Measurements from ENCODE around the gene CACNA1C.

Gene CACNA1C

DNA sequence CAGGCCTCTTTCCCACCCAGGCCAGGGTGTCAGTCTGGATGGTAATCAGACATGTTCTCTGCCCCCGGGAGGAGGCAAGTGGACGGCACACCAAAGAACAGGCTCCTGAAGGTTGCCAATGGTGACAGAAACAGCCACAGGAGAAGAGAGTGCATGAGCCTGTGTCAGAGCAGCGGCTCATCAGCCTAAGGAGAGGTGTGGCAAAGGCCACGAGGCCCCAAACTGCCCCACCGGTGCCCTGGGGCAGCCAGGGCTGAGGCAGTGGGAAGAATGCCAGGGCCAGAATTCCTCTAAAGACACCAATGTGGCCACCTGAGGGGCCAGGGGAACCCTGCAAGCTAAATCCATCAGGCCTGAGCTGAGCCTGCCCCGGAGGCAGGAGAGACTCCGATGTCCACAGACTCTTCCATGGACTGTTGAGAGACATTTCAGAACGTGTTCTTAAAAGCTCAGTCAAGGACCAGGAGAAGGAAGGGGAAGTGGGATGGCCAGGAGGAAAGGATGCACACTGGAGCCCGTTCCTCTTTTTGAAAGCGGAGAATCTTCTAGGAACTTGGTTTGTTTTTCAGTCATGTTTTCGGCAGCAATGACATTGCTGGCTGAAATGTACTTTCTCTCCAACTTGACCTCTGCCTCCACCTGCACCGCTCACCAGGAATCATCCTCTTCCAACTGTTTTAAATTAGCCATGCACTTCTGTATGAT is 565.7 kb downstream of the CACNA1C start:
- DNase-seq = no peak

DNA sequence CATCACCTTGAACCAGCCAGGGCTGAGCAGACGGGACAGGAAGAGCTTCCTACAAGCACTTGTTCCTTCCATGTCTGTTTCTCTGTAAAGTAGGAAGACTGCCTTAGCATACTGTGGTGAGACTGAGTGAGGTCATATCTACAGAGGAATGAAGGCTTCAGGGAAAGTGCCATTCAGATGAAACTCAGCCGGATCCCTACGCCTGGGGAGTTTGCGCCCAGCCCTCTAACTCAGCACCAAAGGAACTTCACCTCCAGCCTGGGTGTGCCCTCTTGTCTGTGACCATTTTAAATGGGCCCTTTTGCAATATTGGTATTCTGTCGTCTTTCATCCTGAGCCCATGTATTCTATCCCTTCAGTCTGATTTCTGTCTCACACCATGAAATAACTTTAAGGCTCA is 566.3 kb downstream of the CACNA1C start:
- no peak for DNase-seq

DNA sequence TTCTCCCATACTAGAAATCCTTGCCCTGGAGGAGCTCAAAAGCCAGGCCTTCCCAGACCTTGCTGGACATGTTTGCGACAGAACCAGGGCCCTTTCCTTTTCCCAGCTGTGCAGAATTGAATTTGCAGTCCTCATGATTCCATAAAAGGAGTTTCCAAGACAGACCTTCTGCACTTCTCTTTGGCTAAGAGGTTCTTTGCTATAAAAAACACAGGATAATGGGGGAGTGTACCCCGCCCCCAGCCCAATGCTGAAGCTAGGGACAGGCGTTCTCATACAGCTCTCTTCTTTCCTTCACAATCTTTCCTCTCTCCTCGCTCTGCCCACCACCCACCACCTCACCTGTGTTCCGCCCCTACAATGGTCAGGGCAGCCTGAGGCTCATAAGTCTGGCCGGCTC is 569.7 kb downstream of the CACNA1C start:
- no peak for DNase-seq

DNA sequence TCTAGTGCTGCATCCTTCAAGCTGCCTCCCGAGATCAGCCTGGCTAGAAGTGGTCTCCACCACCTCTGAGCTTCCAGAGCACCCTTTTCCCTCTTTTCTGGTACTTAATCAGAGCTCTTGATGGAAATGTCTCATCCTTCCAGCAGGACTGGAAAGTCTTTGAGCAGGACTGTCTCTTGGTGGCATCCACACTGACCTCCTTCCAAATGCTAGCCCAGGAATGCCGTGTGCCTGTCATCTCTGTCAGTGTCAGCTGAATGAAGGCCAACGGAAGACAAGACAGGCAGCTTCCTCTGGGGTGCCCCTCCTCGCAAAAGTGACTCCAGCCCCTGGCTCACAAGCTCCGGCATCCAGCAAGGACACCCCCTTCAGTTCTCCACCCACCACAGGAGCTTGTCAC is 570.7 kb downstream of the CACNA1C start:
- DNase-seq = no peak

DNA sequence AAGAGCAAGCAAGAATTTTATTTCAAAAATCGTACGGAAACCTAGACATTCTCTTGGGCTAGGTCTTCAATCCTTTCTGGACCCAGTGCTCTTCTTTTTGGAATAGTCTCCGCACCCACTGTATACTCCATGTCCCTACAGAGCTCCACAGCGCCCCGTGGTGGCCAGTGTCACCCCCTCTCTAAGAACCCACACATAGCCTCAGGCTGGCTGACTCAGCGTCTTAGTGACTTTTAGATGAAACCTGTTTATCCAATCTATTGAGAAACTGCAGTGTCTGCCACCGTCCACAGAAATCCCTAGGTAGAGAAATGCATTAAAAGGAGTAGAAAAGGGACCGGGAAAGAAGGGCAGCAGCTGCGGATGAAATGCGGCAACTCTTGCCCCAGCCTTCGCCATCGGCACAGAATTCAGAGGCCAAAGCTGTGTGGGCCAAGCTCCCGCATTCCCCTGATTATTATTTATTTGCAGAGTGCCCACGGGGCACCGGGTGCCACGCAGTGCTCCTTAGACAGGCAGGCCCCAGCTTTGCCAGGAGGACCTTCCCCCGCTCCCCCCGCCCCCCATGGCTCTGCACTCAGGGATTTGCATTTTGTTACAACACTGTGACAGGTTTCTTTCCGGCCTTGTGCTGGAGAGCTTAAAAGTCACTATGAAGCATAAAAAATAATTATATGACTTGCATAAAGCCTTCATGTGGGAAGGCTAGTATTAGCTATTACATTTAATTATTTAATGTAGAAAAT is 571.9 kb downstream of the CACNA1C start:
- no peak for DNase-seq

DNA sequence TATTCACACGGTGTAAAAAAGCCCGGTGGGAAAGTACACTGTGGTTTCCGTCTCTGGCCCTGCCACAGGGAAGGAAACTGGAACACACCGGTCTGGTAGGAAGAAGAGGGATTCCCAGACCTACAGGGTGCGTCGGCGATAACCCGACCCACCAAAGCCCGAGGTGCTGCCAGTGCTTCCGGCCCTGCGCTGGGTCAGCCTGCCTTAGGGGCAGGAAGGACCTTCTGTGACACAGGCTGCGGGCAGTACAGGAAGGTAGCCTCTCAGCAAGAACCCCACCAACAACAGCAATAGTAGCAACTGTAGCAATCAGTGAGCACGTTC is 572.5 kb downstream of the CACNA1C start:
- DNase-seq = no peak

DNA sequence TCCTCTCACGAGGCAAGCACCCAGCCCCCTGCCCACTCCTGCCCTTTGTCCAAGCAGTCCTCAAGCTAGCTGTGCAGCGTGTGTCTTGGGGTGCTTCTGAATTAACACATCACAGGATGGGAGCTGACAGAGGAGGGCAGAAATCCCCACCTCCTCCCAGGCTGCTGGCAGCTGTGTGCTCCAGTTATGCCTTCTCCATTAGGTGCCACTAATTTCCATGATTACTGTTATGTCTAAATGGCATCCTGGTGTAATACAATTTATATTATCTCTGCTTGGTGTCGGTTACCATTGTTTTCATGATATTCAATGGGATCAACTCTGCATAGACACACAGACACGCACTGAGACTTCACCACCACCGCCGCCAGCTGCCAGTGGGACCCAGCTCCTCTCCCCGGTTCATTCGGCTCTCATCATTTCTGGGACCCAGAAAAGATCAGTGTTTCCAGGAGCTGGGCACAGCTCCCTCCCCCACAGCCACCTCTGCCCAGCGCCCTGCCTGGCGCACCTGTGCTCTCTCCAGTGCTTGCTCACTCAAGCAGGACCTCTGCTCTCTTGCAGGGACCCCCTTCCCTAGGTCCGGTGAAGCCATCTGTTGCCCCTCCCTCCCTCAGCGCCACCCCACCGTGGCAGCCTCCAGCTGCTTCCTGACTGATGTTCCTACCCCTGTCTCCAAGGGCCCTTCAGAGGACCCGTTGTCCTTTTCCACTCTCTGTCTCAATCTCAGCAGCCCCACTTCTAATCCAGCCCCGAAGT is 574.5 kb downstream of the CACNA1C start:
- no peak for DNase-seq

DNA sequence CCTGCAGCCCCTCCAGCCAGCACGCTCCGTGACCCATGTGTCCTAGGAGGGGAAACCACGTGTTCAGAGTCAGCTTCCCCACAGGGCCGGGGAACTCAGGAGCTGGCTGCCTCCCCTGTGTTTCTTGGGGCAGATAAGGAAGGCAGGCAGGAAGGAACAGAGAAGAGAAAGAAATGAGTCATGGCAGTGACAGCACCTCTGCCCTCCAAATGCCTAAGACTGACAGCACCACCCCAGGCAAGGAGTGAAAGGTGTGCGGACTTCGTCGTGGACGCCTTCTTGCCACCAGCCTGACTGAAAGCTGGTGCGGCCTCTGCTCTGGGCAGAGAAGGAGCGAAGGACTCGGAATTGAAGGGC is 575.0 kb downstream of the CACNA1C start:
- no peak for DNase-seq

DNA sequence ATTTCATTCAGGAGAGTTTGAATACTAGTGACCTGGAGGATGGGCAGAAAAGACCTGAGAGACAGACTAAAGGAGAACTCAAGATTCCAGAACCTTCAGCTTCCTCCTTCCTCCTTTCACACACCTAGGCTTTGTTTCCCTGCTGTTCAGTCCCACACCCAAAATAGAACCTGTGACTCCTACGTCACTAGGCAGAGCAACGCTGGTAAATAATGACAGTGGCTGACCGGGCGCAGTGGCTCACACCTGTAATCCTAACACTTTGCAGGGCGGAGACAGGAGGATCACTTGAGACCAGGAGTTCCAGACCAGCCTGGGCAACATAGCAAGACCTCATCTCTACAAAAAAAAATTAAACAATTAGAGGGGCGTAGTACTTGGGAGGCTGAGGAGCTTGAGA is 575.6 kb downstream of the CACNA1C start:
- DNase-seq = no peak

DNA sequence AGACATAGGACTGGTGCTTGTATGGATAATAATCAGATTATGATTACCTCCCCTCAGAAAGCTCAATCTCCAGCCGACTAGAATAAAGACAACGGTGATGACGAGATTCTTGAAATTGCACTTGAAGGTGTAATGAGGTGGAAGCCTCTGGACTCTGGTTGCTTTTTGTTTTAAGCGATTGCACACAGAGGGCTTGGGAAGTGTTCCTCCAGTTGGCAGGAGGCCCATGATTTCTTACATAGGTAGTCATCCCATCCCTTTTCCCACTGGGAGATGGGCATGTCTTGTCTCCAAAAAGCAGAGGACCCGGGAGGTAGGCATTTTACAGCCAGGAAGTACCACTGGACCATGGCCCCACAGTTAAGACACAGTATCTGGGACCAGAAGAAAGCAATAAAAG is 576.3 kb downstream of the CACNA1C start:
- no peak for DNase-seq

DNA sequence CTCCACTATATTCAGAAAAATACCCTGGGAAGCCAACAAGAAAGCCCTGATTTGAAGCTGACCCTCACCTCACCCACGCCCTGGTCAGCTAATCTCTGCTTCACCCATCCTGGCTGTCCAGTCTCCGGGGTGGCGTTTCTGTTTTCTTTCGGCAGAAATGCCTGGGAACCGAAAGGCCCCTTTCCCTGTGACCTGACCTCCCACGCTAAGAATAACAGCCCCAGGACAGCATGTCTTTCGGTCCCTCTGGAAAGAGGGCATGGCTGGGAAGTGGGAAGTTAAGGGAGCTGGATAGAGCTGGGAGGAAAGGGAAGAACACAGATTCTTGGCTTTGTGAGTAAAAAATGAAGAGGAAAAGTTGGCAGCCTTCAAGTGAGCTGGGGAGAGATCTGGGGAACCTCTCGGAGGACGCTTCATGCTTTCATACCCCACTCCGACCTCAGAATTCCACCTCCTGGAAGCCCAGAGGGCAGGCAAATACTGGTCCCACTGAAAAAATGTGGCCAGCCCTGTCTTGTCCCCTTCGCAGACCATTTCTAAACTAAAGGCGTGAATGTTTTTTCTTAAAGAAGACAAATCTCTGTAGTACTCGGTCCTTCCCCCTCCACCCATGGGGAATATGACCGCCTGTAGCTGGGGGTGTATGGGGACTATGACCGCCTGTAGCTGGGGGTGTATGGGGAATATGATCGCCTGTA is 579.0 kb downstream of the CACNA1C start:
- no peak for DNase-seq

DNA sequence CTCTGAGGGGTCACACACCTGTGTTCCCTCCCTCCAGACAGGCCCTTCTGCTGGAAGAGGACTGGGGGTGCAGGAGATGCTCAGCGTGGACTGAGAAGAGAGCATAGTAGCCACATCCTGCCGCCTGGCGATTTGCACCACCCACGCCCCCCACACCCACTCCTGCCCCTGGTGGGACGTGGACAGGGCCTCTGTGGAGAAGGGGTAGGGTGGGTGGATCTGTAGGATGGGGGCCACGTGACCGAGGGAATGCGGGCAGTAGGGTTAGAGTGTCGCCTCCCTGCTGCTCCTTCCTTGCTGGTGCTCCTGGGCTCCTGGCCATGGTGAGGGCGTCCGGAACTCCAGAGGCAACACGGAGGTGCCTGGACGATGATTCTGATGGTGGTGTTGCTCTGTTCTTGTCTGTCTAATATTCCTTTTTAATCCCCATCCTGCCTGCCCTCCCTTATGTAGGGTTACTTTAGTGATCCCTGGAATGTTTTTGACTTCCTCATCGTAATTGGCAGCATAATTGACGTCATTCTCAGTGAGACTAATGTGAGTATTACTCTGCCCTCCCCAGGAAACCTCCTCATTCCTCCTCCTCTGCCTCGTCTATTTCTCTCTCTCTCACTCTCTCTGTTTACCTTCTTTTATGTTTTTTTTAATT is 580.5 kb downstream of the CACNA1C start:
- no peak for DNase-seq

DNA sequence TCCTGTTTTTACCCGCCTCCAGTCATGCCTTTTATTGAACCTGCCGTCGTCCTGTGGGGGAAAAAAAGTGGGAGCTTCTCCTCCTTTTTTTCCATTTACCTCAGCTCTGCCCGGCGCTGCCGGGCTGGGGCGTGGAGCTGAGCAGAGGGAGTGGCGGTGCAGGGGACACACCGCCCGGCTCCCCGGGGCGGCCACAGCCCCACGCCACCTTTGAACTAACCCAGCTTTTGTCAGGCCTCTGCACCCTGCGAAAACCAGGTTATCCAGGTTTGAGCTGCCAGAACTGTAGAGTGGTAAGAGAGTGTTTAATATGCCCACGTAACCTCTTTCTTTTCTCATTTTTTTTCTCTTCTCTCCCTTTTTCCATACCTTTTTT is 581.0 kb downstream of the CACNA1C start:
- no peak for DNase-seq

DNA sequence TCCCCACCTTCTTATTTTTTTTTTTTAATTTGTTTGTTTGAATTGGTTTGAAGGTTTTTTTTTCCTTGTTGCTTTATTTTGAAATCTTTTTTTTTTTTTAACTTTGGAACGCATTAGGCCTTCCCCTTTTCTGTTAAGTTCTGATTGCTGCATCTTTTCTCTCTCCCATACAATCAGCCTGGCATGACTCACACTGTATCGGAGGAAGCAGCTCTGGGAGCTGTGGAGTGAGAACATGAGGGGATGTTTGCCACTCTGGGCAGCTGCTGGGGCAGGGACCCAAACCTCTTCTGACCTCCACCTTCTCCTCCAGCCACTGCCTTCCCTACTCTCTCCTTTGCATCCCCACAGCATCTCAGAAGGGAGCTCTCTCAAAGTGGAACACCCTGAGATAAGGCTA is 581.7 kb downstream of the CACNA1C start:
- no peak for DNase-seq

DNA sequence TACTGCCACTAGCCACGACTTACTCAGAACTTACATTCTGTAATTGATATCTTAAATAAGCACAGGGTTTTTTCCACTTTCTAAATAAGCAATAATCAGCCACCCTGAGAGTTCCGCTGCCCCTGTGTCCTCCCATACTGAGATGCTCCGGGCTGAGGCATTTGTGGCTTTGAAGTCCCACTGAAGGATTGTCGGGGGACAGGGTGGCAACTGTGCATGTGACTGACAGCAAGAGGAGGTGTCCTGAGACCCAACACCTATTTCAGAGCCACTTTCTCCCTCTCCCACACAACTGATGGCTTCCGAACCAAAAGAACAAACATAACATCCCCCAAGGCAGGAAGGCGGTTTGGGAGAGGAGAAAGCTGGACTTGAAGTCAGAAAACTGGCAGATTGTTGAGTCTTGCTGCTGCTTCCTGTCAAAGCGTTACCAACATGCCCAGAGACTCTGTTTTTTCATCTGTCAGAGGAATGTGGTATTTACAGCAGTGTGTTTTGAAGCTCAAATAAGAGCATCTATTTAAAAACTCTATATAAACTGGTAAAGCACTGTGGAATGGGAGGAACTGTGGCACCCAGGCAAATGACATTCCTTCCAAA is 584.1 kb downstream of the CACNA1C start:
- DNase-seq = no peak

DNA sequence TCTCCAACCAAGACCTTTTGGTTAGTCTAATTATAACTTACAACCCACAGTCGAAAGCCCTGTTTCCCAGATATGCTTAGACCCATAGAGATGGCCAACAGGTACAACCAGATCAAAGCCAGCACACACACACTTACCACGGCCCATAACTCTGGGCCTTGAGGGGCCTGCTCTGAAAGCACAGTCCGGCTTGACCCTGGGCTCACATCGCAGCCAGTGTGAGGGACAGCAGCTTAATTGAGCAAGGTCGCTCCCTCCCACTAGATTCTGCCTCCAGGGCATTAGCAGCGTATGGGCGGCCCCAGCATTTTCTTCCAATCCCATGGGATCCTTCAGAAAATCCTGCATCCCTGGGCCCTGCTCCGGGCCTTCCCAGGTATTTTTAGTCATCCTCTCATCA is 584.6 kb downstream of the CACNA1C start:
- no peak for DNase-seq

DNA sequence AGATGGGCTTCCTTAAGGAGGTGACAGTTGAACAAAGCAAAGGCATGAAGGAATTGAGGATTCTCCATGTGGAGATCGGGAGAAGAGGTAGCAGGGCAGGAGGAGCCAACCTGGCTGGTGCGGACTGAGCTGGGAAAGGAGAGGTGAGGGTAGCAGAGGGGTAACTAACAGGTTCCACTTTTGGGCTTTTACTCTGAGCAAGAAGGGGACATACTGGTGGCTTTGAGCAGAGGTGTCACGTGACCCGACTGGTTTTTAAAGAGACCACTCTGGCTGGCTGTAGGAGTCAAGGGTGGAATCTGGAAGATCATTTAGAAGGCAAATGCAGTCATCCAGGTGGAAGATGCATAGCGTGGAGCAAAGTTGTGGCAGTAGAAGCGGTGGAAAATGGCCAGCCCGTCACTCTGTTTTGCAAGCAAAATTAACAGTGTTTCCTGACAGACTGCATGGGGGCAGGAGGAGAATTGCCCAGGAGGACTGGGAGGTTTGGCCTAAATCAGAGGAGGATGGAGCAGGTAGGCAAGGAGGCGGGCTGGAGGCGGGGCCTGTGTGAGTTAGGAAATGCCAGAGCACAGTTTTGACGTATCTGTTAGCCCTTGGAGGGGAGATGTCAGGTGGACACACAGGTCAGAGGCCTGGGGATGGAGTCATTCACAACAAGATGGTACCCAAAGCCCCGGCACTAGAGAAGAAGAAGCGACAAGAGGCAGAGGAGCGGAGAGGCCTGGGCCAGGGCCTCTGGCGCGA is 585.7 kb downstream of the CACNA1C start:
- DNase-seq = no peak

DNA sequence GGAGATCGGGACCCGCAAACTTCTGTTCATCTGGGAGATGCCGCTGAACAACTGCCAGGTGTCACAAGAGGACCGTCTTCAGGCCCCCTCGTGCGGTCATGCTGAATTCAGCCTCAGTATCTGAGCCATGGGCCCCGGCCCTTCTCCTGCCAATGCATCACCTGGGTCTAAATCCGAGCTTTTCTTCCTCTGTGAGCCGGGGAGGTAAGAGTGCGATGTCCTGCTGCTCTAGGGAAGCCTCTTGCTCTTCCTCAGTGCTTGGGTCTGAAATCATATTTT is 586.2 kb downstream of the CACNA1C start:
- no peak for DNase-seq

DNA sequence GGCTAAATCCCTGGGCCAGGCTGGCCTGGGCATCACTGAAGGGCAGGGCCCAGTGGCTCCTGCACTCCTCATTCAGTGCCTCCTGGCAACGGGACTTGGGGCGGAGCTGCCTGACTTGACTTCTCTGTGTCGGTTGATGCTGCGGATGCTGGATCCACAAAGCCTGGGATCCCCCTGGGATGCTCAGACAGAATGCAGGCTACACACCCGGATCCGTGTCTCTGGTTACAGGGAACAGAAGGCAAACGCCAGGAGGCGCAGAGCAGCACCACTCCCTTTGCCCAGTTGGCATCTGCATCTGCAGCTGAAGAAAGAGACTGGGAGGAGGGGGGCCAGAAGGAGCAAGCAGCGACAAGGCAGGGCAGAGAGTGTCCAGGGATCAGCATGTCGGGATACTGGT is 587.5 kb downstream of the CACNA1C start:
- DNase-seq = no peak

DNA sequence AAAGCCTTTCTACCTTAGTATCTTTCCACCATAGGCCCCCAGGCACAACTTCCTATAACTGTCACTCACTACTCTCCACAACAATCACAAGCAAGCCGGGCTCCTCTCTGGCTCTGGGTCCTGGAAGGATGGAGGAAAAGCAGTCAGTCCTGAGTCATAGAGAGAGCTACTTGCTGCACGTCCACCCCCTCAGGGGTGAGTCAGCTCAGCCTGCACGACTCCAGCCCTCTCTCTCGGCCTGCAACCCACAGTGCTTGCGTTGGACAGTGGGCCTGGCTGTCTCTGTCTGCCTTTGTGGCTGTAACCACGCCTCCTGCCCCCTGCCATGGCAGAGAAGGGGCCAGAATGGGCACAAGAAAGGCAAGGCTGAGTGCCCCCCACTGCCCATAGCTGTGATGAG is 587.9 kb downstream of the CACNA1C start:
- no peak for DNase-seq

DNA sequence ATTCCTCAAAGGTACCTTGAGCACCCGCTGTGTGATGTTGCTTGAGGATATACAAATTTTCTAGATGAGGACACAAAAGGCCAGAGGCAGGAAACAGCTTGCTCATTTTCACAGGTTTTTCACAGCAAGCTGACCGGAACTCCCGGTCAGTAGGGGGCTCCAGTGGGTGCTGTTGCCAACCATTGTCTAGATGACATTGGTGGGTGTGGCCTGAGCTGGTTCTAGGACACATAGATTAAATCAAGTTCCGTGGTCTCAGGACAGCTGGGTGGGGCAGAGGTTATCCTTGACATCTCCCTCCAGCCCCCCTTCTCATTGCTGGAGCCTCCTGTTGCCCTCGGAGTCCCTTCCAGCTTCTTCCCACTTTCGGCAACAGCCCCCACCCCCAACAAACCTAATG is 588.4 kb downstream of the CACNA1C start:
- no peak for DNase-seq

DNA sequence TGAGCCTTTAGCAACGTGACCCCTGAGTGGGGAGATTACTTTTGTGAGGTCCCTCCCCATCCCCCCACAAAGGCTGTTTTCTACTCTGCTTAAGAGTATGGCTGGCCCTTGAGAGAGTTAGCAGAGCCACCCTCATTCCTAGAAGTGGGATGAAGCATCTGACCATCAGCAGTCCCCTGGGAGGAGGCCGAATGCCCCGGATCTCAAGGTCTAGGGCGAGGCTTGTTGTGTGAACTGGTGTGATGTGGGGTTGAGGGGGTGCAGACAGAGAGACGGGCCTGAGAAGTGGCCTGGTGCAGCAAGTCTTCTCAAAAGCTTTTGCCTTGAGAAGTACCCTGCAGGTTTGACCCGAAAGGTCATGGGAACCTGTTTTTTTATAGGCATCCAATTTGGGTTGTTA is 589.0 kb downstream of the CACNA1C start:
- no peak for DNase-seq
